ENCODE measurements around the gene HOXC9. TPM values are rescaled to one million over a fixed set of nuclear protein-coding genes. Genes with fewer than 3 reads are reported as not detected.

HOXC9 gene
- total RNA-seq, 4 donors from 2014 or later, result 1.7 to 13.2 (median 1.9) TPM; not detected in 1

- Histone ChIP-seq H3K9me3 (no peaks in the 10 kb centered on the region), H3K4me3 (no peak overlapping the region), H3K27me3 (peaks cover 0 to 90% of the 10 kb centered on the region in 2 donors), H3K4me1 (peaks cover 0 to 12% (median 4%) of the 10 kb centered on the region in 4 donors), H3K36me3 (no peaks in the 10 kb centered on the region), H3K27ac (no peak overlapping the region)
- TF ChIP-seq POLR2A (IDR thresholded peaks at IDR 0.05), result no peak
- TF ChIP-seq CTCF (IDR thresholded peaks at IDR 0.05), result no peak
- no peak for DNase-seq
Measured at GRCh38 chr12:53966085-53966384, 33.9 kb upstream of the HOXC9 start.

GRCh38 chr12:53966385-53967133, 33.4 kb upstream of the HOXC9 start:
- H3K27ac ChIP-seq, result no peak overlapping the region
- H3K9me3 ChIP-seq, result no peaks in the 10 kb centered on the region
- no peak overlapping the region for H3K4me3 ChIP-seq
- H3K27me3 ChIP-seq, result peaks cover 0 to 86% of the 10 kb centered on the region in 2 donors
- no peaks in the 10 kb centered on the region for H3K36me3 ChIP-seq
- no peak for DNase-seq
- H3K4me1 ChIP-seq, result peaks cover 0 to 7% (median 4%) of the 10 kb centered on the region in 4 donors
- TF ChIP-seq POLR2A (IDR thresholded peaks at IDR 0.05), result no peak
- no peak for TF ChIP-seq CTCF (IDR thresholded peaks at IDR 0.05)

- TF ChIP-seq CTCF (IDR thresholded peaks at IDR 0.05) (no peak), POLR2A (IDR thresholded peaks at IDR 0.05) (no peak)
- no peaks in the 10 kb centered on the region for H3K9me3 ChIP-seq
- H3K4me3 ChIP-seq, result no peak overlapping the region
- H3K4me1 ChIP-seq, result peaks cover 0 to 5% (median 4%) of the 10 kb centered on the region in 4 donors
- no peak for DNase-seq
- H3K27ac ChIP-seq, result no peak overlapping the region
- H3K27me3 ChIP-seq, result peaks cover 0 to 89% of the 10 kb centered on the region in 2 donors
- H3K36me3 ChIP-seq, result no peaks in the 10 kb centered on the region
Measured at GRCh38 chr12:53967421-53967925, 32.5 kb upstream of the HOXC9 start.

GRCh38 chr12:53968214-53969127, 31.5 kb upstream of the HOXC9 start:
- Histone ChIP-seq H3K4me1 (peaks cover 0 to 6% (median 5%) of the 10 kb centered on the region in 4 donors), H3K9me3 (peaks cover 0 to 3% (median 0%) of the 10 kb centered on the region in 4 donors), H3K27ac (no peak overlapping the region), H3K27me3 (peaks cover 0 to 90% of the 10 kb centered on the region in 2 donors), H3K36me3 (no peaks in the 10 kb centered on the region), H3K4me3 (no peak overlapping the region)
- DNase-seq, result no peak
- TF ChIP-seq CTCF (IDR thresholded peaks at IDR 0.05), result no peak
- no peak for TF ChIP-seq POLR2A (IDR thresholded peaks at IDR 0.05)

- DNase-seq, result no peak
- Histone ChIP-seq H3K36me3 (no peaks in the 10 kb centered on the region), H3K4me1 (peaks cover 0 to 19% (median 10%) of the 10 kb centered on the region in 4 donors), H3K27ac (no peak overlapping the region), H3K9me3 (peaks cover 0 to 6% (median 0%) of the 10 kb centered on the region in 4 donors), H3K27me3 (peaks cover 0 to 90% of the 10 kb centered on the region in 2 donors), H3K4me3 (no peak overlapping the region)
- TF ChIP-seq POLR2A (IDR thresholded peaks at IDR 0.05) (no peak), CTCF (IDR thresholded peaks at IDR 0.05) (no peak)
Measured at GRCh38 chr12:53969588-53970259, 30.2 kb upstream of the HOXC9 start.
